B cell (primary cell): ENCODE measurements around the gene OXA1L. TPM values are rescaled to one million over a fixed set of nuclear protein-coding genes. Genes with fewer than 3 reads are reported as not detected.
"Not testable (repeated sequence)": the region's sequence is repeated elsewhere in the genome, so short reads cannot be mapped to it uniquely, and the experiment has no call there.

Source experiments
- ATAC-seq: fragments of 200-7000 bp; cut with Tn5 transposase; one replicate; pipeline ENCODE4 v1.10.0; 2021; ENCODE audit warnings: low read depth, mild to moderate bottlenecking, moderate number of reproducible peaks, moderate library complexity
- CTCF ChIA-PET: fragments of 350-600 bp; sonication (Branson Sonifier 250); formaldehyde crosslinking; loops from one replicate; lab custom pipeline; 2021; ENCODE audit warnings: antibody characterized with exemption, inconsistent platforms; lab: Charles Lee
- POLR2A ChIA-PET: fragments of 350-600 bp; sonication (Branson Sonifier 250); formaldehyde crosslinking; loops from one replicate; lab custom pipeline; 2021; ENCODE audit warnings: antibody characterized with exemption; lab: Charles Lee
- DNase-seq: peaks from one replicate; pipeline ENCODE4 v3.0.0; 2013
- H2AFZ ChIP-seq: 2 replicates; pipeline ENCODE4 v1.6.1; 2012; ENCODE audit warnings: mild to moderate bottlenecking, low read depth, low read length; ENCODE audit not compliant: insufficient read depth, poor library complexity, severe bottlenecking
- H3K27ac ChIP-seq, 2 donors: 1 replicate in 1 of 2; 2 replicates in 1 of 2; pipeline ENCODE4 v1.5.1; 2012 to 2013; ENCODE audit warnings: low read length in 2 of 2, mild to moderate bottlenecking in 2 of 2, moderate library complexity in 1 of 2
- H3K27me3 ChIP-seq, 4 experiments: fragments of 200-600 bp in 1 of 4; sonication (generic) in 1 of 4; replicated peaks in 1 of 4; 1 replicate in 2 of 4; 2 replicates in 2 of 4; pipeline versions ENCODE4 v1.6.1 to v1.7.0; 2013 to 2016; ENCODE audit warnings: low read length in 3 of 4, mild to moderate bottlenecking in 2 of 4, mixed read lengths in 1 of 4, moderate library complexity in 1 of 4; ENCODE audit not compliant: insufficient read depth in 4 of 4, control insufficient read depth in 3 of 4; ENCODE audit errors: control extremely low read depth in 1 of 4
- H3K36me3 ChIP-seq, 2 experiments: replicated peaks in 1 of 2; 1 replicate in 1 of 2; 2 replicates in 1 of 2; pipeline versions ENCODE4 v1.6.1 to v1.7.1; 2013; ENCODE audit warnings: low read length in 1 of 2; ENCODE audit not compliant: insufficient read depth in 2 of 2, control insufficient read depth in 1 of 2; ENCODE audit errors: control extremely low read depth in 1 of 2, extremely low read depth in 1 of 2
- H3K4me1 ChIP-seq, 2 donors: fragments of 200-600 bp in 1 of 2; sonication (generic) in 1 of 2; 1 replicate in 1 of 2; 2 replicates in 1 of 2; pipeline versions ENCODE4 v1.5.1 to v1.6.1; 2013 to 2017; ENCODE audit warnings: low read length in 2 of 2; ENCODE audit not compliant: control insufficient read depth in 2 of 2, insufficient read depth in 2 of 2
- H3K4me2 ChIP-seq: replicated peaks from 2 replicates; pipeline ENCODE3; 2012; ENCODE audit warnings: mild to moderate bottlenecking, low read depth, low read length; ENCODE audit not compliant: poor library complexity, severe bottlenecking
- H3K4me3 ChIP-seq, 5 experiments: fragments of 200-600 bp in 1 of 5; sonication (generic) in 1 of 5; 1 replicate in 3 of 5; 2 replicates in 2 of 5; pipeline versions ENCODE4 v1.5.1 to v1.7.0; 2011 to 2016; ENCODE audit warnings: low read length in 4 of 5, mild to moderate bottlenecking in 4 of 5, low read depth in 2 of 5, control low read depth in 1 of 5, moderate library complexity in 1 of 5; ENCODE audit not compliant: insufficient read depth in 1 of 5; ENCODE audit errors: control extremely low read depth in 1 of 5, extremely low read depth in 1 of 5
- H3K79me2 ChIP-seq: fragments of 200-600 bp; sonication (generic); one replicate; pipeline ENCODE4 v1.6.0; 2016; ENCODE audit warnings: low read length; ENCODE audit not compliant: control insufficient read depth, insufficient read depth
- H3K9ac ChIP-seq: fragments of 200-600 bp; sonication (generic); 2 replicates; pipeline ENCODE4 v1.6.1; 2017; ENCODE audit warnings: mild to moderate bottlenecking, low read length, moderate library complexity
- H3K9me3 ChIP-seq, 3 donors: one replicate each; pipeline versions ENCODE4 v1.6.1 to v1.7.1; 2013; ENCODE audit warnings: low read length in 2 of 3; ENCODE audit not compliant: control insufficient read depth in 2 of 3, insufficient read depth in 1 of 3; ENCODE audit errors: control extremely low read depth in 1 of 3
- H4K20me1 ChIP-seq: 2 replicates; pipeline ENCODE4 v1.6.0; 2012; ENCODE audit warnings: mild to moderate bottlenecking, low read length; ENCODE audit not compliant: insufficient read depth, control insufficient read depth, poor library complexity, severe bottlenecking
- H3K27ac Mint-ChIP-seq: one replicate; pipeline ENCODE4 v1.8.0; 2021; ENCODE audit warnings: mixed read lengths
- H3K27me3 Mint-ChIP-seq: one replicate; pipeline ENCODE4 v1.8.0; 2021; ENCODE audit warnings: mixed read lengths
- H3K4me1 Mint-ChIP-seq: one replicate; pipeline ENCODE4 v1.8.0; 2021; ENCODE audit warnings: mixed read lengths
- H3K4me3 Mint-ChIP-seq: one replicate; pipeline ENCODE4 v1.8.0; 2021; ENCODE audit warnings: mixed read lengths
- H3K9me3 Mint-ChIP-seq: one replicate; pipeline ENCODE4 v1.8.0; 2022; ENCODE audit warnings: mixed read lengths; ENCODE audit not compliant: insufficient read depth
- CTCF ChIP-seq: fragments of 200-600 bp; IDR thresholded peaks from one replicate; pipeline ENCODE4 v1.8.0; 2022; ENCODE audit warnings: antibody characterized with exemption, mild to moderate bottlenecking
- EZH2 ChIP-seq: IDR thresholded peaks from 2 replicates; pipeline ENCODE4 v1.6.1; 2012; ENCODE audit warnings: borderline replicate concordance, low read depth, mild to moderate bottlenecking, moderate library complexity, low read length; ENCODE audit not compliant: insufficient read depth, poor library complexity, severe bottlenecking
- WGBS: methylation state at CpG from one replicate; pipeline ENCODE4 v1.1.5; 2013; ENCODE audit warnings: missing lambda C conversion rate; ENCODE audit not compliant: insufficient coverage; 5-methylcytosine and 5-hydroxymethylcytosine counted together
- intact Hi-C: fragments of 100-400 bp; cut with micrococcal nuclease; formaldehyde crosslinking; loops from one replicate; pipeline ENCODE4 v1.10.0; 2022
- polyA plus RNA-seq: library from polyadenylated mRNA; depleted of rRNA; stranded (reverse); fragments of >200 nt; gene quantifications from 2 replicates; pipeline ENCODE4 v1.2.3, GENCODE V29; 2012
- total RNA-seq, 2 donors: library from RNA; stranded (reverse); fragments of 120-200 nt in 1 of 2; gene quantifications; 1 replicate in 1 of 2; 2 replicates in 1 of 2; pipeline versions ENCODE4 v1.2.3 to v1.2.4, GENCODE V29; 2013 to 2022

The OXA1L gene
- total and polyA plus RNA-seq, 2 donors (not counting 1 experiment from before 2014, with no cell fraction given), result 147 to 201 TPM

DNA sequence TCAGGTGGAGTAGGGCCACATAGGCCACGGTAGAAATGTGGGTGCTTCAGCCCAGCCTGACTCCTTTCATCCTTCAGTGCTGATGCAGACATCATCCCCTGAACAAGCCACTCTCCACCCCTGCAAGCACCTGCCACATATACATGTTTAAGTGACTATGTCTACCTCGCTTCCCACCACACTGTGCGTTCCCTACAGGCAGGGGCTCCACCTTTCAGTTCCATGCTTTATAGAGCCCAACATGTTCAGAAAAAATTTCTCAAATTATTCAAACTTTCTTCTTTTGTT lies 37.1 kb downstream of the OXA1L start:
- Mint-ChIP-seq H3K4me1 (peaks cover 79% of the 10 kb centered on the region), H3K9me3 (no peaks in the 10 kb centered on the region), H3K27ac (peak overlapping the region; percentile 94), H3K4me3 (peak overlapping the region; percentile 82), H3K27me3 (no peaks in the 10 kb centered on the region)
- H3K36me3 ChIP-seq, result peaks cover 0 to 1% of the 10 kb centered on the region in 2 experiments
- TF ChIP-seq EZH2 (no peak), CTCF (no peak)
- H3K27me3 ChIP-seq, result no peaks in the 10 kb centered on the region
- WGBS, result 83% methylated on average over 2 of the region's 3 CpGs
- ATAC-seq, result peak; percentile 54
- peak overlapping the region; percentile 7 to 71 for H3K27ac ChIP-seq
- peak overlapping the region; percentile 29 for H2AFZ ChIP-seq
- no peaks in the 10 kb centered on the region for H4K20me1 ChIP-seq
- peaks cover 25 to 45% of the 10 kb centered on the region in 2 donors for H3K4me1 ChIP-seq
- H3K79me2 ChIP-seq, result peaks cover 19% of the 10 kb centered on the region
- CTCF ChIA-PET, result interaction anchor here (0.7 to 14.9 kb wide), 7 partner anchors 9 to 248 kb away, joined by 3 to 129 read pairs (median 5); no protein-coding TSS in a partner anchor
- no peak overlapping the region for H3K4me3 ChIP-seq
- H3K4me2 ChIP-seq, result peak overlapping the region; percentile 51
- POLR2A ChIA-PET, result interaction anchor here (0.7 to 2.8 kb wide), 9 partner anchors 8 to 50 kb away, joined by 3 to 9 read pairs (median 5); partner anchors contain the start of gene SLC7A7
- H3K9ac ChIP-seq, result no peak overlapping the region
- H3K9me3 ChIP-seq, result peaks cover 0 to 4% (median 0%) of the 10 kb centered on the region in 3 donors
- intact Hi-C loops, result loop anchor here (1.0 kb wide), 3 partner anchors 8 to 13 kb away; no protein-coding TSS in a partner anchor
- no peak for DNase-seq

GRCh38 chr14:22805235-22805634 lies 38.7 kb downstream of the OXA1L start:
- not testable (repeated sequence) for H3K27me3 Mint-ChIP-seq

More at GRCh38 chr14:22805235-22805634, 38.7 kb downstream of the OXA1L start:
- H3K4me3 ChIP-seq, H3K9me3 Mint-ChIP-seq, H3K9me3 ChIP-seq, H3K9ac ChIP-seq, H2AFZ ChIP-seq, H4K20me1 ChIP-seq, H3K4me3 Mint-ChIP-seq, DNase-seq, H3K4me2 ChIP-seq, H3K27me3 ChIP-seq, ATAC-seq, H3K36me3 ChIP-seq: not testable (repeated sequence)
- peaks cover 25 to 46% of the 10 kb centered on the region in 2 donors for H3K4me1 ChIP-seq
- POLR2A ChIA-PET, result interaction anchor here (0.6 to 2.8 kb wide), 4 partner anchors 11 to 29 kb away, joined by 3 to 9 read pairs (median 5); no protein-coding TSS in a partner anchor
- H3K27ac ChIP-seq, result peak overlapping the region in 1 of 2 donors; percentile 48
- peaks cover 19% of the 10 kb centered on the region for H3K79me2 ChIP-seq
- Mint-ChIP-seq H3K27ac (peak overlapping the region; percentile 94), H3K4me1 (peaks cover 73% of the 10 kb centered on the region)
- WGBS, result 100% methylated on average over 2 of the region's 4 CpGs
- CTCF ChIA-PET, result interaction anchor here (1.1 to 14.9 kb wide), 6 partner anchors 8 to 235 kb away, joined by 3 to 129 read pairs (median 6); no protein-coding TSS in a partner anchor
- intact Hi-C loops, result loop anchor here (2.0 kb wide), 1 partner anchor 14 kb away; no protein-coding TSS in a partner anchor
